Measurements from ENCODE around the gene SLC37A1.

SLC37A1 gene

DNA sequence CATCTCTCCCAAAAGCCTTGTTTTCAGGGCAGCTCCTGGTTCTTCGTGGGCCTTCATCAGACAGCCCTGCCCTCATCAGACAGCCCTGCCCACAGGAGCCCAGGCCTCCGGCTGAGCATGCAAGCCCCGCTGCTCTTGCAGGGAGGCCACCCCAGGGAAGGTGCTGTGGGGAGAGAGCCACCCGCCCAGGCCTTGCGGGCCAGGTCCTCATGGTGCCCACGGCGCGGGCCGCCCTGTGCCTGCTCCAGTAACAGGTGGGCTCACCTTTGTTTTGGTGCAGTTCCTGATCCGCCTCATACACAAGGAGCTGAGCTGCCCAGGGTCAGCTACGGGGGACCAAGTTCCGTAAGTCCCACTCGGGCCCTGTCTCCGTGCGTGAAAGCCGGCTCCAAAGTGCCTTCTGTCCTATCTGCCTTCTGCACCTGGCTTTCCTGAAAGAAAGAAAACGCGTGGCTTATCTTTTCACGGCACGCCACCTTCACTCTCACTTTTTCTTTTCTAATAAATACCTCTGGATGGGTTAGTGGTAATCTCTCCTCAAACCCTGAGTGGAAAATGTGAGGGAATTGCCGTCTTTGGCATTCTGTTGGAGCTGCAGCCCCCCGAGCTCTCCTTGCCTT lies 65.9 kb downstream of the SLC37A1 start:
- no peak for DNase-seq

DNA sequence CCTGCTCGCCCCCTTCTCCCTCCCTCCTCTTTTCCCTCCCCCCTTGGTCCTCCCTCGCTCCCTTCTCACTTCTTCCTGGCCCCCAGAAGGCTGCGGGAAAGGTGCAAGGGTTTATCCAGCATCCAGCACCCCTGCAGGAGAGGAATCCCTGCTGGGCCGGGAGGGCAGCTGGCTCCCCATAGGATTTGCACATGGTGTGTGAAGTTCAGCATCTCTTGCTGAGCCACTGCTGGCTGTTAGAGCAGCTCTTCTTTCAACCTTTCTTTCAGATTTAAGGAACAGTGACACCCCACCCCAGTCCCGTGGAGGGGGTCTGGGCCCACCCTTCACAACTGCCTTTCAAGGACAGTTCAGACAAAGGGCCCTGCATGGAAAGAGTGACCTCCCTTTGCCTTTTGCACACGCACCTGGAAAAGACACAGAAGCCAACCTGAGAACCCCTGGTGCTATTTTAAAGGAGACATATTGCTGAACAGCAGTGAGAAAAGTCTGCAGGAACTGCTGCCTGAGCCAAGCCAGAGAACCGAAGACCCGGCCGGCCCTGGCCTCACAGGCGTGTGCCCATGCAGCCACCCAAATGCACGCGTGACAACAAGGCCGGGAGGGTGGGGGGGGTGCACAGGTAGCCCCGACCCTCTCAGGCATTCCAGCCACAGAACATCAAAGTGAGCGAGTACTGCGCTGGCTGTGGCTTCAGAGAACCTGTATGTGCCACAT lies 66.6 kb downstream of the SLC37A1 start:
- DNase-seq, result no peak

DNA sequence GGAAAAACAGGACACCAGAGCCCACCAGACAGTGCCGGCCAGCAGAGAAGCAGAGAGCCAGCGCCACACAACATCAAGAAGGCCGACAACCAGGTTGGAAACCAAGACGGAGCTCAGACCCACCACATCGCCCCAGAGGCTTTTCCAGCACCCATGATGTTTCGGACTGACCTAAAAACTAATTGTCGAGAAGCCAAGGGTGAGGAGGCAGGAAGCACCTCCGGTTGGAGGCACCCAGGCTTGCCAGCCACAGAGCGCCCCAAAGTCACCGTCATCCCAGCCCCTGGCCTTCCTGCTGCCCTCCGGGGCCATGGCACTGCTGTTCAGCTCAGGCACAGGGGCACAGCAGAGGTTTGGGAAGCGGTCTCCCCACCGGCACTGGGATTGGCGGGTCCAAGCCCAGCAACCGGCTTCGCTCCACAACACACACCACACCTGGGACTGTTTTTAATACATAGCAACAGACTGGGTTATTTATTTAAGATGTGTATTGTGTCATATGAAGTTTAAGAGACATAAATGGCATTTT lies 67.2 kb downstream of the SLC37A1 start:
- DNase-seq, result no peak

DNA sequence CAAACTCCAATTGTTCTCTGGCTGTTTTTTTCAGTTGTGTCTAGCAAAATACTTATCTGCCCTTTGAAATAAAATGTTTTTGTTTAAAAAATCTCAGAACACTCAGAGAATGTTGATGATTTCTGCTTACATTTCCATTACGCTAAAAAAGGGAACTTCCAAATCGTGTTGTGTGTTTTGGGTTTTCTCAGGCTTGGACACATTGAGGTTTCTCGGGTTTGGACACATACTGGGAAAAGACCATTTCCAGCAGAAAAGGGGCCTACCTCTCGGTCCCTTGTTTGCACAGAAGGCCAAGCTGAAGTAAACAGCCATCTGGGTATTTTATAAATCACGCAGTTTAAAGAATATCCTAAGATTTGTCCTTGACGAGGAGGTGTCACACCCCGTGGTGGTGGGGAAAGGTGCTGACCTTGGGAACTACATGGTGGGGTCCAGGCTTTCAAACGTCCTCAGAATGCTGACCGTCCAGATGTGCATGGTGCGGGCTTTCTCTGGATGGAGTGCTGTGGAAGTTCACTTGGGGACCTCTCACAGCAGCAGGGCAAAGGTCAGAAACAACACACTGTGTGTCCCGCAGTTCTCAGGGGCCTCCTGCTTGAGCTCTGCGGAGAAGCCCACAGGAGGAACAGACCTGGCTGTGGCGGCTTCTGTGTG lies 67.8 kb downstream of the SLC37A1 start:
- no peak for DNase-seq

DNA sequence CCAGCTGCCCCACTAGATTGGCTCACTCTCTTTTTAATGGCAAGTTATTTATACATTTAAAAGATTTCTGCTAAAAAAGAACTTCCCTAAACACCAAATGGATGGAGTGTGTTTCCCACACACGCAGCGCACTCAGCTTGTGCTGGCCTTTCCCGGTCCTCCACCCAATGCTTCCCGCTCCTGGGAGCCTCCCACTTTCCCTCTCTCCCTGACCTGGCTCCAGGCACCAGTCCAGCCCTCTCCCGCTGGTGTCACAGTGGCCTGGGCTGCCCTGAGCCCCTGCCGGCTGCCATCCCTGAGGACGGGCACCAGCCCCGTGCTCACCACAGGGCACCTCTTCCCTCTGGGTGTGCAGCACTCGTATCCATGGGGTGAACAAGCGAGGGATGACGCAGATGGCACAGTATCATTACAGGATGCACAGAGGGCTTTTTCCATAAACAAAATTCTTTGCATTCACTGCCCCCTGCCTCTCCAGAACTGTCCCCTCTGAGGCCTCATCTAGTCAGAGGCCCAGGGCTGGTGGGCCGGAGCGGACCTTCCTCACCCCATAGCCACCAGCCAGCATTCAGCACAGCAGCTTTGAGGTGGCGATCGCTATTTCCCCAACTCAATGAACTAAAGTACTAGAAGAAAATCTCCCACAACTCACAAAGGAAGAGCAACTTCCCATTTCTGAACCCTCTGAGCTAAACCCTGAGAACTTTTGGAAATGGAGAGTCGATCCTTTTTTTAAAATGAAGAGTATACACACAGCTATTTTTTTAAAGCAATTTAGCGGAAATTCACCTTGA lies 68.5 kb downstream of the SLC37A1 start:
- no peak for DNase-seq

DNA sequence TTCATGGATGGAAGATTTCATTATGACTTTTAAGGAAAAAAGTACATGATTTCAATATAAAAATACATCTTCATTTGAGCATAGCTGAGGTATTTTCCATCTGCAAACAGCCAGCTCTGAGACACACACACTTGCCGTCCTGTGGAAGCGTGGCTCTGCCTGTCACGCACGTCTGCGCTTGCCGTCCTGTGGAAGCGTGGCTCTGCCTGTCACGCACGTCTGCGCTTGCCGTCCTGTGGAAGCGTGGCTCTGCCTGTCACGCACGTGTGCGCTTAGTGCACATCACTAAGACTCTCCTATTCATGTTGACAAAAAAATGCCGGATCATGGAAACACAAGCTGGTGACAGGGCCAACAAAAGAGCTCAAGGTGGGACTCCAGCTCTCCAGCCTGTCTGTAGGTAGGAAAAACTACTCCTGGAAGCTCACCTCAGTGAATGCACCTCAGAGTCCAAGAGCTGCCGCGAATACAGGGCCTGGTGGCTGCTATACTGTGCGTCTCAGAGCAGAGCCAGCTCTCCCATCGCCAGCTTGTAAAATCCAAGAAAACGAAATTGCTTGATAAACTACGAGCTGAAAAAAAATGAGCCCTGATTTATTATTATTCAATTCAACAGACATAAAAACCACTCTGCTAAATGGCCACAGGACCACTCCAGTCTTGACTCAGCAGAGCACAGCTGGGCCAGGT lies 69.3 kb downstream of the SLC37A1 start:
- no peak for DNase-seq

DNA sequence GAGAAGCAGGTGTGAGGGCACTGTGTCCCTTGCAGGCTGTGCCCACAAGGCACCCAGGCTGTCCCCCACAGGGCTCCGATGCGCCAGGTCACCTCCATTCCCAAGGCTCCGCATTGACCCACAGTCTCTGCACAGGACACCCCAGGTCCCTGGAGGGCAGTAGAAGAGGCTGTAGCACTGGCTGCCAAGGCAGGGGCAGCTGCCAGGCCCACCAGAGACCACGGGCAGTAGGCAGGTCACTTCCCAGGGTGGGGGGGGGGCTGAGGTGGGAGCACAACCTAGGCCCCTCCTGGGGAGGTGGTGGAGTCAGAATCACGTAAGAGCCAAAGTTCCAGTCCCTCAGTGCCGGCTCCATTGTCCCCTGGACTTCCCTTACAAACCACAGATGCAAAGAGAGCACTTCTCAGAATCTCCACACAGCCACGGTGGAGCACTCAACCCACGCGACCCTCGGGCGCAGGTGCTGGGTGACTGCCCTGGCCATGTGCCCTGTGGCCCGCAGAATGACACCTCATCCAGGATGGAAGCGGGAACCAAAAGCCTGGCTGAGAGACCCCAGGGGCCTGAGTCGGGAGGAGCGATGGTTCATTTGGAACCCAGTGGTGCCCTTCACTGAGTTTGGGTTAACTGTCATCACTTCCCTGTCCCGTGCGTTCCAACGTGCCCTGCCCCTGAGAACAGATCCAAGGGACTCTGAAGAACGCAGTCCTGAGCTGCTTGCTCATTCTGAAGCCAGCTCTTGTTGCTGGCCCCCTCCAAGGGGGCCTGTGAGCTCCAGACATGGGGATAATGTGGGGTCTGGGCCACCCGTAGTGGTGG lies 70.0 kb downstream of the SLC37A1 start:
- DNase-seq, result no peak

DNA sequence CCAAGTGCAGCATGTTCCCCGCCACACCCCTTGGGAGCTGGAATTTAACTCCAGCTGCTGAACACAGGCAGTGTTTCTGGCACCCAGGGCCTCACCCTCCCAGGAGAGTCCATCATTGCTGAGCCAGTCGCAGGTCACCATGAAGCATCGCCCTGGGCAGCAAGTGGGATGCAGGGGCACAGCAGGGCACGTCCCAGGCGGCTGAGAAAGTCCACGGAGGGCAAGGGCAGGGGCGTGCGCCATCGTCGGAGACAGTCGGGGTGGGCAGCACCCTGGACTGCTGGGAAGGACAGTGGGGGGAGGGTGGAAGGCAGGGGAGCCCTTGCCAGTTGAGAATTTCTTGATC lies 70.6 kb downstream of the SLC37A1 start:
- DNase-seq, result no peak

DNA sequence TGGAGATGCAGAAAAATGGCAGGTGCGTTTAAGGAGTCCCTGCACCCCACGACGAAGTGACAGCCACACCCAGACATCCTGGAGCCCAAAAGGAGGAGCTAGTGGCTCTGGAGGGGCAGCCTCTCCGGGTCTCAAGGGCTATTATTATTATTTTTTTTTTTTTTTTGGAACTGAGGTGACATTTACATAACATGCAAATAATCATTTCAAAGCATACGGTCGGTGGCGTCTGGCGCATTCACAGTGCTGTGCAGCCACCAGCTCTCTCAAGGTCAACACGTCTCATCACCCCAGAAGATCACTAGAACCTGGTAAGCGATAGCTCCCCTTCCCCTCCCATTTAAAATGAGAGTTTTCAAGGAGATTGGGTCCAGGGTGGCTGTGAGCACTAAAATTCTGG lies 72.2 kb downstream of the SLC37A1 start:
- no peak for DNase-seq

DNA sequence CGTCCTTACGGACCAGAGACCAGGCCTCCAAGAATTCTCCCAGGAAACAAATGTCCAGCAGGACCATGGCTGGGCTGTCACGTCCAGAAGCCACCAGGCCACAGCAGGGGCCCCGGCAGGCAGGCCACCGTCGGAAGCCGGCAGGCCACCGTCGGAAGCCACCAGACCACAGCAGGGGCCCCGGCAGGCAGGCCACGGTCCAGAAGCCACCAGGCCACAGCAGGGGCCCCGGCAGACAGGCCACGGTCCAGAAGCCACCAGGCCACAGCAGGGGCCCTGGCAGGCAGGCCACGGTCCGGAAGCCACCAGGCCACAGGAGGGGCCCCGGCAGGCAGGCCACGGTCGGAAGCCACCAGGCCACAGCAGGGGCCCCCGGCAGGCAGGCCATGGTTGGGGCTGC lies 72.8 kb downstream of the SLC37A1 start:
- DNase-seq, result no peak

DNA sequence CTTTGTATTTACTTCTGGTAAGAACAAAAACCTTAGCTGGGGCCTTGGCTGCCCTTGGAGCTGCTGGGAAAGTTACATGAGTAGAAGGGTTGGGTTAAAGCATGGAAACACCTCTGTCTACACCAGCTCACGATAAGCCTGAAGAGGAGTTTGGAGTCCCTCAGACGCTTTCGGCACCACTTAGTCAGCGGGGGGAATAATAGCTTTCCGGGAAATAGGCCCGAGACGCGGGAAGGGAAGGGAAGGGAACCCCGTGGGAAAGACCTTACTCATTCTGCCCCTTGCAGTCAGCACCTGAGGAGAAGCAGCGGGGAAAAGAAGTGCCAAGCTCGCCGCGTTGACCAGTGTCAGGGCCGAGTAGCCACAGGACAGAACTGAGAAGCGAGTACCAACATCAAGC lies 73.4 kb downstream of the SLC37A1 start:
- DNase-seq, result no peak

DNA sequence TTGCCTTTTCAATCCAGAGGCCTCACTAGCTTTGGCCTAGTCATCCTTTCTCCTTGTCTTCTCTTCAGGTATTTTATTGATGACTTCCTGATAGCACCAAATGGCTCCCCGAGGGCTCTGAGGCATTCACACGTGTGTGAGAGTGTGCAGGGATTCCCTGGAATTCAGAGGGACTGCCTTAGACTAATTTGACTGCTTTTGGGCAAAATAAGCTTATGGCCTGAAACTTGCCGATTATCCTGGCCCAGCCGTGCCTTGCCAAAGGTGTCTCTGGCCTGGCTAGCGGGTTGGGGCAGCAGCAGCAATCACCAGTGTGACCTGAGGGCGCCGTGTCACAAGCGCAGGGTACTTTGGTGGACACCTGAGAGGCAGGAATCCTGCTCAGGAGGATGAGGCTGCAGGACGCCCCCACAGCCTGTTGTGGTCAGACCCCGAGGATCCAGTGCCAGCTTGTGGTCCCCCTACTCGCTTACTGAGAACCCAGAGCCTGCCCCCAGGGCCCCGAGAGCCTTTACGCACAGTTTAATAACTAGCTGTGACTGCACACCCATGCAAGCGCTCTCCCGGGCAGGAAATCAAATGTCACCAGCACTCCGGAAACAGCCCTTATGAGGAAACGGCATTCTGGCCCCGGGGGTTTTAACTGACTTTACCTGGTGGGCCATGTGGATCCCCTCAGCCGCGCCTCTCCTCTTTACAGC lies 76.9 kb downstream of the SLC37A1 start:
- no peak for DNase-seq

DNA sequence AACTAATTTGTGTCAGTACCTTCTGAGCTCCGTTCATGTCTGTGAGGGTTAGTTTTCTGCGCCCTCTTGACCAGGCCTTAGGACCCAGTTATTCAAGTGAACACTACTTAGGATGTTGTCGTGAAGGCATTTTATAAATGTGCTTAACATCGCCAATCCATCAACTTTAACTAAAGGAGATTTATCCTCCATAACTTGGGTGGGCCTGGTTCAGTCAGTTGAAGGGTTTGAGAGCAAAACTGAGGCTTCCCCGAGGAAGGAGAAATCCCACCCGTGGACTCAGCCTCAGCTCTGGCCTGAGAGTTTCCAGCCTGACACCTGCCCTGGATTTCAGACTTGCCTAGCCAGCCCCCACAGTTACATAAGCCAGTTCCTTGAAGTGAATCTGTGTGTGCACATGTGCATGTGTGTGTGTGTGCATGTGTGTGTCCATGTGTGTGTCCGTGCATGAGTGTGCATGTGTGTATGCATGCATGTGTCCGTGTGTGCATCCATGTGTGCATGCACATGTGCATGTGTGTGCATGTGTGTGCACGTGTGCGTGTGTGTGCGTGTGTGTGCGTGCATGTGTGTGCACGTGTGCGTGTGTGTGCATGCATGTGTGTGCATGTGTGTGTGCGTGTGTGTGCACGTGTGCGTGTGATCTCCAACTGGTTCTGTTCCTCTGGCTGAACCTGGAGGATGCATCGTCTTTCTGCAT lies 77.7 kb downstream of the SLC37A1 start:
- no peak for DNase-seq

DNA sequence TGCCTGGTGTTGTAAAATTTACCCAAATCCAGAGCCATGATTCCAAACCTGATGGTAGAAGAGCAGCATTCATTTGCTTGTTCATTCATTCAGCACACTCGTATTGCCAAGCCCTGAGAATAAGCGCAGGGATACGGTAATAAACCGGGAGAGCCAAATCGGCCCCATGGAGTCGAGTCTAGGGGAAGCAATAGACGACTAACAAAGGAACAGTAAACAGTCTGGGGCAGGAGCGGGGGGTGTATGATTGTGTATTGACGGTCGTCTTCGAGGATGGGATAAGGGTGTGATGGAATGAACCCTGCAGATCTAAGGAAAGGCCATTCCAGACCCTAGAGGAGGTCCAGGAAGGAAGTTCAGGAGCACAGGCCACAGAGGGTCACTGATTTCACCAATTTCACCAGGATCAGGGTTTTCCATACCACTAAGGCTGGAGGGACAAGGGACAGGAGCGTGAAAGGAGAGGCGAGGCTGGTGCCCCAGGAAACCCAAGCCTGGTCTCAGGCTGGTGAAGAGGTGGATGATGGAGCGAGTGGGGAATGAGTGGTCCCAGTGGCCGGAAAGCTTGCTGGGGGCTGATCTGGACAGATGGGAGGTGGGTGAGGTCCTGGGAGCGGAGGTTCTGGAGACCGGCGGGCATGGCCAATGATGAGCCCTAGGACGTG lies 78.6 kb downstream of the SLC37A1 start:
- DNase-seq, result no peak

DNA sequence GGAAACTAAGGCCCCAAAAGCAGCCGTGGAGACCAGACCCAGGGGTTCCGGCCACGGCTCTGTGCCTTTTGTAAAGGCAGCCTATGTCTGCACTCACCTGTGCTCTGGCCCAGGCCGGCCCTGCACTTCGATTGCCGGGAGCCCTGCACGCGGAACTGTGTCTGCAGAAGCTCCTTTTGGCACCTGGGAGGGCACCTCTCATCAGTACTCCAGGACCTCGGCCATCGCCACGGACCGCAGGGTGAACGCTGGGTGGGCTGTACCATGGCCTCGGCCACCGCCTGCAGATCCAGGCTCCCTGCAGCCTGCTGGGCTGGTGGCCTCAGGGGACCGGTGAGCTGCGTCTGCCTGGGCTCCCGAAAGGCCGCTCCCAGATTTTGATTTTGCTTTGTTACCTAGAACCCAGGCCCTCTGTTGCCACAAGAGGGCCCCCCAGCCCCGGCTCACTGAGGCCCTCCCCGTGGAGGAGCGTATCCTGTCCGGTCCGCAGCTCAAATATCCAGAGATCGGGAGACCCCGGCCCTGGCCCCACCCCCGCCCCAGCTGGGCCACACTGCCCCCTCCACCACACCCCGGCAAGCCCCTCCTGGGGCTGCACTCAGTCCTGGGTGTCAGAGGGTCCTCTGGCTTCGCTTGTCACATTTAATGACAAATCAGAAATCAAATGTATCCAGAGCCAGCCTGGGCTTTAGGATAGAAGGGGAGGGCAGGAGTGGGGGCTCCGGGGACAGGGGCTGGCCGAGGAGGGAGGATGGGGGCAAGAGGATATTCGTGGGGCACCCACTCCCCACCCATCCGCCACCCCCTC lies 79.6 kb downstream of the SLC37A1 start:
- peak; percentile 57 to 84 (median 70) for DNase-seq

DNA sequence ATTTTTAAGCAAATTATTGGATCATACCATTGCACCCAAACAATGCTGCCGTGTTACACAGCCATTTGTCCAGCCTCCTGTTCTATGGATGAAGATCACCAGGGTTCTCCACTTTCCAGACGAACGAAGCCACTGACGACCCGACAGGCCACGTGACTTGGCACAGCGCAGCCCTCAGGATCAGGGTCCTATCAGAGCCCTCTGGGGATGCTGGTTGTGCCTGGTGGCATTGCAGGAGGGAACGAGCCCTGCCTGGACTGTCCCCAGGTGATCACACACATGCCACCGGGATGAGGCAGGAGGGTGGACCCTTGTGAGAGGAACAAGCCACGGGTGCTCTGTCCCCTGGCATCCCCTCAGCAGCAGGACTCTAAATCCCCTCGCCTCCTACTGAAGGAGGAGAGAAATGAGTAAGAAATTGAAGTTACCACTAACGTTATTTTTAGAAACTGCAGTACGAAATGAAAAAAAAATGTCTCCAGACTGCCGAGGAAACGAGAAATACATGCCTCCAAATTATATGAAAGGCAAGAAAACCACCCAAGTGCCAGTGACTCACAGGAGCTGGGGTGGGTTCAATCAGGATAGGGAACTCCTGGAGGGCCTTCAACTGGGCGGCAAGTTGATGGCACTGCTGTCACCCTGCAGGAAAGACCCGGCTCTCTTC lies 81.1 kb downstream of the SLC37A1 start:
- DNase-seq, result no peak

DNA sequence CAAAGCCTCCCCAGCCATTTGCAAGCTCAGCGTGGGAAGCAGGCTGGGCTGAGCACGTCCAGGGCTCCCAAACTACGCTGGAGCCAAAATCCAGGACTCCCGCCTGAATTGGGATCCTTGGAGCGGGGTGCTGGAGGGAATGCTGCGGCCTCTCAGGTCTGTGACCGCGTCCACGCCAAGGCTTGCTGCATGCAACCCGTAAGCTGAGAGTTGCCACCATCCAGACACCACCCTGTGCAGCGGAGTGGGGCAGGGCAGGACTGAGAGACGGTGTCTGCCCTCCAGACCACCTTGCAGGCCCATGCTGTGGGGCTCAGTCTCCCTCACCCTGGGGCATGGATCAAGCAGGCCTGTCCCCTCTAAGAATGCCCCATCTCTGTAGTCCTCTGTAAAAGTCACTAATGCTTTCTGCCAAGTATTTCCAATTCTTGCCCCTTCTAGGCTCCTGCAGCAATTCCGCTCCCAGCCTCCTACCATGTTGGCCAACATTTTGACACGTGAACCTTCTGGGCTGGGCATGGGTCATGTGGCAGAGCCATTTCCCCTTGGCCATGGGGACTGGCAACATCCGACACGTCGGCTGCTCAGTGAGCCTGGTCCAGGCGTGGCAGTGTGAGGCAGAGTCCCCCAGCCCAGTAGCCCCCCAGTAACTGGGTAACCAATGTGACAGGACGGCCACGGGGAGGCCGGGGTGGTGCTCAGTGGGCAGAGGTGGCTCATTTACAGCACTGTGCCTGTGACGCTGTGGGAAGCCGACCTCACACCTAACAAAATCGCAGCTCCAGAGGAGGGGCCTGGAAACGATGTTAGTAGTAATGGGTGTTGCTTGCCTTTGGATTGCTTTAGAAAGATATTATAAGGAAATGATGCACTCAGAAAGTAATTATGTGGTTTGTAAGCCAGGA lies 81.9 kb downstream of the SLC37A1 start:
- no peak for DNase-seq
